Motor neuron (in vitro differentiated cells): Measurements from ENCODE around the gene COL27A1. TPM values are rescaled to one million over a fixed set of nuclear protein-coding genes. Genes with fewer than 3 reads are reported as not detected.

Source experiments
- ATAC-seq, 8 experiments: fragments of 200-7000 bp; cut with Tn5 transposase; replicated peaks in 6 of 8; 2 replicates each; pipeline ENCODE4 v1.8.0; 2021; ENCODE audit warnings: mild to moderate bottlenecking in 8 of 8, moderate library complexity in 8 of 8
- H3K27ac ChIP-seq, 2 donors: fragments of 250-450 bp; sonication (Bioruptor Pico); 2 replicates each; pipeline ENCODE4 v1.9.0; 2021; ENCODE audit warnings: antibody characterized with exemption in 2 of 2, mild to moderate bottlenecking in 2 of 2, moderate library complexity in 1 of 2
- H3K4me1 ChIP-seq, 2 donors: fragments of 250-450 bp; sonication (Bioruptor Pico); replicated peaks in 1 of 2; 2 replicates each; pipeline ENCODE4 v1.6.1; 2021; ENCODE audit warnings: antibody characterized with exemption in 2 of 2, mild to moderate bottlenecking in 2 of 2, moderate library complexity in 1 of 2
- H3K4me3 ChIP-seq, 5 donors: fragments of 250-450 bp; sonication (Bioruptor Pico); 2 replicates each; pipeline ENCODE4 v1.9.0; 2021; ENCODE audit warnings: antibody characterized with exemption in 5 of 5, mild to moderate bottlenecking in 5 of 5, moderate library complexity in 4 of 5
- WGBS, 10 experiments: fragments of 450-650 bp; shearing (Covaris generic); methylation state at CpG; one replicate each; pipeline ENCODE4 v1.0.0; 2022; 5-methylcytosine and 5-hydroxymethylcytosine counted together
- in situ Hi-C, 9 experiments: fragments of 400-800 bp; cut with MboI; loops; one replicate each; pipeline ENCODE4 v1.15.0; 2021; ENCODE audit warnings: low sequenced_read_pairs in 9 of 9, low pct_unique_long_range_greater_than_20kb in 2 of 9; ENCODE audit not compliant: unreplicated experiment in 9 of 9
- total RNA-seq, 8 experiments: library from RNA; unstranded; fragments of 300-600 nt; gene quantifications; 2 replicates each; pipeline versions ENCODE4 v1.2.3 to v1.2.4, GENCODE V29; 2022

The COL27A1 gene
- total RNA-seq, 8 experiments from 2014 or later = 0.54 to 40.3 (median 4.2) TPM

DNA sequence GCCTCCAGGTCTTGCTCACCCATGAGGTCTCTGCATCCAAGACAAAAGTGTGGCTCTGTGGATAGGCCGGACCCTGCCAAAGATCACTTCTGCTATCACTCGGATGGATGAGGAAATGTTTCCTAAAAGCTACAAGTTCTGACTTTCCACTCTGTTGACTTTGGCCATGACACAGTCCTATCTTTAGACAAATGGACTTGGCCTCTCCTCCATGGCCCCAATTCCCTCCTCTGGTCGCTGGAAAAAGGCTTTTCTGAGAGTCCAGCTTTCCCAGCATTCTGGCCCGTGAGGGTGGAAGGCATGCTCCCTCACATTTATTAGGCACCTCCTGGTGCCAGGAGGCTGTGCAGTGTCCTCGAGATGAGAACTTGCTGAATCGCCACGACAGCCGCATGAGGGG is 83.1 kb downstream of the COL27A1 start:
- in situ Hi-C loops = no loop called here
- Histone ChIP-seq H3K4me3 (no peak overlapping the region), H3K27ac (no peak overlapping the region), H3K4me1 (peaks cover 8 to 12% of the 10 kb centered on the region in 2 donors)
- ATAC-seq = no peak
- whole genome bisulfite sequencing, 10 experiments = 40 to 100% (median 95%) methylated on average over 1 to 6 of the region's 8 CpGs; no CpG with 5 or more reads in 6 of the 10 experiments

- 40 to 100% (median 73%) methylated on average over 1 to 12 of the region's 14 CpGs; no CpG with 5 or more reads in 1 of the 10 experiments for WGBS, 10 experiments
- H3K27ac ChIP-seq = no peak overlapping the region
- peak in 7 of 8 experiments; percentile 44 to 82 (median 70) for ATAC-seq
- no peak overlapping the region for H3K4me3 ChIP-seq
- in situ Hi-C loops = no loop called here
- H3K4me1 ChIP-seq = peaks cover 8 to 12% of the 10 kb centered on the region in 2 donors
These were observed 83.8 kb downstream of the COL27A1 start for GRCh38 chr9:114238891-114239875.

DNA sequence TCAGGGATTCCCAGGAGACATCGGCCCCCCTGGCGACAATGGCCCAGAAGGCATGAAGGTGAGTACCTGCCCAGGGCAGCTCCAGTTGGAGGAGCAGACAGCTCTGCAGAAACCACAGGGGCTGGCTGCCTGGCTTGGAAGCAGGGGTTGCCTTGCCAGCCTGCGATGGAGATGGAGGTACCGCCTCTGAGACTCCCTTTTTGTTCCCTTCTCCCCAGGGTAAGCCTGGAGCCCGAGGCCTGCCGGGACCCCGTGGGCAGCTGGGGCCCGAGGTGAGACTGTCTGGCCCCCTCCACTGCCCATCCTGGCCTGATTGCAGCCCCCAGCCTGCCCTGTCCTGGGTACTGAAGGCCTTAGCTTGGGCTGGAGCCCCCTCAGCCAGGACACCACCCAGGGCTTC is 84.9 kb downstream of the COL27A1 start:
- Histone ChIP-seq H3K27ac (no peak overlapping the region), H3K4me1 (peaks cover 8 to 9% of the 10 kb centered on the region in 2 donors), H3K4me3 (no peak overlapping the region)
- WGBS, 10 experiments = 58% methylated on average over 2 of the region's 8 CpGs; no CpG with 5 or more reads in 9 of the 10 experiments
- peak in 1 of 8 experiments; percentile 8 for ATAC-seq
- in situ Hi-C loops = no loop called here

GRCh38 chr9:114240647-114241558 is 85.6 kb downstream of the COL27A1 start:
- Histone ChIP-seq H3K4me1 (peaks cover 3 to 8% of the 10 kb centered on the region in 2 donors), H3K4me3 (no peak overlapping the region), H3K27ac (no peak overlapping the region)
- in situ Hi-C loops = no loop called here
- peak in 1 of 8 experiments; percentile 10 for ATAC-seq
- WGBS, 10 experiments = 76 to 100% (median 94%) methylated on average over 1 to 6 of the region's 21 CpGs; no CpG with 5 or more reads in 6 of the 10 experiments

GRCh38 chr9:114242837-114243236 is 87.5 kb downstream of the COL27A1 start:
- Histone ChIP-seq H3K27ac (no peak overlapping the region), H3K4me1 (peaks cover 3 to 23% of the 10 kb centered on the region in 2 donors), H3K4me3 (no peak overlapping the region)
- WGBS, 10 experiments = 40 to 100% (median 80%) methylated on average over 1 to 7 of the region's 8 CpGs; no CpG with 5 or more reads in 1 of the 10 experiments
- in situ Hi-C loops = no loop called here
- ATAC-seq = no peak

DNA sequence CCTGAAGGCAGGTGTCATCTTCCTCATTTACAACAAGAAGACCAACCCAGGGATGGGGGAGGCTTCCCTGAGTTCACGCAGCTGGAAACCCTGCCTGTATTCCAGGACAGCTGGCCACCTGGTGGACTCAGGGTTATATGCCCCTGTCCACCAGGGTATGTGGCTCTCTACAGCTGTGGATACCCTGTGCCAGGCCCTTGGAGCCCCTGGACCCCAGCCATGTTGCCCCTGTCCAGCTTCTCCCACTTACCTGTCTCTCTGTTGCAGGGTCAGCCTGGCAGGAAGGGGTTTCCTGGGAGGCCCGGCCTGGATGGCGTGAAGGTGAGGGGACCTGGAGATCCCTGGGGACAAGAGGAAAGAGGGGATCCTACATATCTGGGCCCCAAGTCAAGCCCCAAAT is 87.9 kb downstream of the COL27A1 start:
- ATAC-seq = no peak
- 67 to 100% (median 88%) methylated on average over 1 to 2 of the region's 3 CpGs; no CpG with 5 or more reads in 4 of the 10 experiments for WGBS, 10 experiments
- Histone ChIP-seq H3K4me3 (no peak overlapping the region), H3K27ac (no peak overlapping the region), H3K4me1 (peaks cover 3 to 24% of the 10 kb centered on the region in 2 donors)
- in situ Hi-C loops = no loop called here

- peak in 1 of 8 experiments; percentile 33 for ATAC-seq
- in situ Hi-C loops = no loop called here
- Histone ChIP-seq H3K4me3 (no peak overlapping the region), H3K4me1 (peaks cover 3 to 28% of the 10 kb centered on the region in 2 donors), H3K27ac (no peak overlapping the region)
- 76 to 100% (median 95%) methylated on average over 1 to 7 of the region's 8 CpGs; no CpG with 5 or more reads in 5 of the 10 experiments for WGBS, 10 experiments
These were observed 89.2 kb downstream of the COL27A1 start for GRCh38 chr9:114244570-114244969.

GRCh38 chr9:114246558-114246957 is 91.2 kb downstream of the COL27A1 start:
- H3K27ac ChIP-seq = peak overlapping the region in 1 of 2 donors; percentile 27
- in situ Hi-C loops = no loop called here
- 20 to 83% (median 65%) methylated on average over 1 to 11 of the region's 12 CpGs for WGBS, 10 experiments
- H3K4me1 ChIP-seq = peaks cover 3 to 22% of the 10 kb centered on the region in 2 donors
- no peak overlapping the region for H3K4me3 ChIP-seq
- peak in 1 of 8 experiments; percentile 22 for ATAC-seq

DNA sequence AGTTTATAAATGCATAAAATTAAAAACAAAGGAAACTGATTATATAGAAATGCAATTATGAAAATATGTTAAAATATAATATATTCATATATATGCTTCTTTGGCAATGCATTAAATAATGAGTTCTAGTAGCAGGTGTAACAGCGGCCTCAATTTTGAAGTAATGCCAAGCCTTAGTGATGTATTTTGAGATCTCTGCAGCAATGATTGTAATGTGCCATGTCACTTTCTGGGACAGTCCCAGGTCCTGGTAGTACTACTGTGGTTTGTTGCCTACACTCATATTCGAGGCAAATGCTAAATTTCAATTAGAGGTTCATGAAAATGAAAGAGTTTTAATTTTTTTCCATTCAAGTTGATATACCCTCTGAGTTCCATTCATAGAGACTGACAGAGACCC is 91.7 kb downstream of the COL27A1 start:
- 45 to 100% (median 89%) methylated on average over 1 to 2 of the region's 2 CpGs; no CpG with 5 or more reads in 1 of the 10 experiments for WGBS, 10 experiments
- Histone ChIP-seq H3K4me3 (no peak overlapping the region), H3K27ac (no peak overlapping the region), H3K4me1 (peaks cover 3 to 22% of the 10 kb centered on the region in 2 donors)
- in situ Hi-C loops = no loop called here
- ATAC-seq = no peak

DNA sequence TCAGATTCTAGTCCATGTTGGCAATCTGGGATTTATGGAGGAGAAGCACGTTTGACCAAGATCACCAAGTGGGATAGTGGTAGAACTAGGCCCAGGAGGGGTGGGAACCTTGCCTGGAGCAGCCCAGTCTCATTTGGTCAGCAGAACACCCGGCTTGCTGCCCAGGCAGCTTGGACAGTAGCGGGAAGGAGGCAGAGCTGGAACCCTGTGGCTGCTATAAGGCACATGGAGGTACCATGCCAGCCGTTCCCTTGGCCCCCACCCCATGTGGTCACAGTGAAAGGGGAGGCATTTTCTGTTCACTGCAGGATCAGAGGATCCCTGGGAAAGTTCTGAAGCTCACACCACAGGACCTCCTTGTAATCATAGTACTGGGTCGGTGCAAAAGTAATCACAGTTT is 92.2 kb downstream of the COL27A1 start:
- in situ Hi-C loops = no loop called here
- Histone ChIP-seq H3K27ac (no peak overlapping the region), H3K4me1 (peaks cover 3 to 22% of the 10 kb centered on the region in 2 donors), H3K4me3 (no peak overlapping the region)
- ATAC-seq = no peak
- WGBS, 10 experiments = 50 to 100% (median 67%) methylated on average over 1 of the region's 5 CpGs; no CpG with 5 or more reads in 3 of the 10 experiments

- 80 to 100% (median 93%) methylated on average over 1 to 2 of the region's 11 CpGs; no CpG with 5 or more reads in 7 of the 10 experiments for WGBS, 10 experiments
- Histone ChIP-seq H3K4me1 (peaks cover 0 to 22% of the 10 kb centered on the region in 2 donors), H3K4me3 (no peak overlapping the region), H3K27ac (no peak overlapping the region)
- no peak for ATAC-seq
- in situ Hi-C loops = no loop called here
These were observed 93.0 kb downstream of the COL27A1 start for GRCh38 chr9:114248299-114248707.

GRCh38 chr9:114249424-114250234 is 94.3 kb downstream of the COL27A1 start:
- H3K4me3 ChIP-seq = no peak overlapping the region
- no peak overlapping the region for H3K27ac ChIP-seq
- peaks cover 0 to 22% of the 10 kb centered on the region in 2 donors for H3K4me1 ChIP-seq
- WGBS, 10 experiments = 17 to 100% (median 93%) methylated on average over 1 to 8 of the region's 21 CpGs; no CpG with 5 or more reads in 3 of the 10 experiments
- peak in 1 of 8 experiments; percentile 9 for ATAC-seq
- in situ Hi-C loops = no loop called here
